Calu3 (cell line): Measurements from ENCODE around the gene KLF12. TPM values are rescaled to one million over a fixed set of nuclear protein-coding genes. Genes with fewer than 3 reads are reported as not detected.

Experiments
- BruUV-seq: library from RNA; stranded (reverse); fragments of 400-500 nt; replicated peaks from 2 replicates; lab custom pipeline; 2021; lab: Mats Ljungman, UMichigan
- CTCF ChIA-PET: fragments of 300-600 bp; sonication (Branson Sonifier 250); formaldehyde crosslinking; loops from one replicate; lab custom pipeline; 2022; ENCODE audit warnings: antibody characterized with exemption; lab: Charles Lee
- DNase-seq: peaks from one replicate; pipeline ENCODE4 v3.0.0; 2022
- H3K27ac Mint-ChIP-seq: one replicate; pipeline ENCODE4 v1.8.0; 2022; ENCODE audit warnings: mixed read lengths; ENCODE audit not compliant: unreplicated experiment
- H3K27me3 Mint-ChIP-seq: one replicate; pipeline ENCODE4 v1.8.0; 2022; ENCODE audit warnings: mixed read lengths; ENCODE audit not compliant: unreplicated experiment
- H3K36me3 Mint-ChIP-seq: one replicate; pipeline ENCODE4 v1.8.0; 2022; ENCODE audit warnings: mild to moderate bottlenecking, moderate library complexity, mixed read lengths; ENCODE audit not compliant: insufficient read depth, unreplicated experiment
- H3K4me1 Mint-ChIP-seq: one replicate; pipeline ENCODE4 v1.8.0; 2022; ENCODE audit warnings: mild to moderate bottlenecking, low read depth, mixed read lengths; ENCODE audit not compliant: unreplicated experiment
- H3K4me3 Mint-ChIP-seq: one replicate; pipeline ENCODE4 v1.8.0; 2022; ENCODE audit warnings: mild to moderate bottlenecking, low read depth, moderate library complexity, mixed read lengths; ENCODE audit not compliant: unreplicated experiment
- H3K9me3 Mint-ChIP-seq: one replicate; pipeline ENCODE4 v1.8.0; 2022; ENCODE audit warnings: low read depth, mixed read lengths; ENCODE audit not compliant: unreplicated experiment
- CTCF ChIP-seq: fragments of 200-600 bp; IDR thresholded peaks from one replicate; pipeline ENCODE4 v1.8.0; 2022; ENCODE audit warnings: antibody characterized with exemption; ENCODE audit not compliant: unreplicated experiment
- intact Hi-C: fragments of 100-400 bp; cut with micrococcal nuclease; formaldehyde crosslinking; loops from one replicate; pipeline ENCODE4 v1.10.0; 2022; ENCODE audit not compliant: unreplicated experiment
- total RNA-seq: library from RNA; stranded (reverse); gene quantifications from 2 replicates; pipeline ENCODE4 v1.2.3, GENCODE V29; 2022

The KLF12 gene
- total RNA-seq, 1 experiment from 2014 or later, result 3.9 TPM

GRCh38 chr13:74098077-74098476 is 36.1 kb downstream of the KLF12 start:
- no peak for DNase-seq
- BruUV-seq, result no TSS peak
- no peak overlapping the region for H3K27ac Mint-ChIP-seq
- H3K4me3 Mint-ChIP-seq, result no peak overlapping the region
- H3K4me1 Mint-ChIP-seq, result no peaks in the 10 kb centered on the region
- CTCF ChIA-PET, result no interaction called here
- TF ChIP-seq CTCF, result no peak
- H3K27me3 Mint-ChIP-seq, result no peaks in the 10 kb centered on the region
- intact Hi-C loops, result no loop called here
- no peaks in the 10 kb centered on the region for H3K36me3 Mint-ChIP-seq
- H3K9me3 Mint-ChIP-seq, result peaks cover 4% of the 10 kb centered on the region

GRCh38 chr13:74097116-74097515 is 37.1 kb downstream of the KLF12 start:
- no peak for TF ChIP-seq CTCF
- DNase-seq, result no peak
- Mint-ChIP-seq H3K27me3 (no peaks in the 10 kb centered on the region), H3K27ac (no peak overlapping the region), H3K4me1 (no peaks in the 10 kb centered on the region), H3K4me3 (no peak overlapping the region), H3K36me3 (no peaks in the 10 kb centered on the region), H3K9me3 (peaks cover 4% of the 10 kb centered on the region)
- intact Hi-C loops, result no loop called here
- no TSS peak for BruUV-seq
- CTCF ChIA-PET, result no interaction called here

GRCh38 chr13:74093691-74094090 is 40.5 kb downstream of the KLF12 start:
- Mint-ChIP-seq H3K27me3 (no peaks in the 10 kb centered on the region), H3K36me3 (no peaks in the 10 kb centered on the region), H3K9me3 (no peaks in the 10 kb centered on the region), H3K4me3 (no peak overlapping the region), H3K4me1 (no peaks in the 10 kb centered on the region), H3K27ac (no peak overlapping the region)
- BruUV-seq, result no TSS peak
- no peak for DNase-seq
- TF ChIP-seq CTCF, result no peak
- CTCF ChIA-PET, result no interaction called here
- intact Hi-C loops, result no loop called here

GRCh38 chr13:74092711-74093110 is 41.5 kb downstream of the KLF12 start:
- no peaks in the 10 kb centered on the region for H3K9me3 Mint-ChIP-seq
- H3K27me3 Mint-ChIP-seq, result no peaks in the 10 kb centered on the region
- CTCF ChIA-PET, result no interaction called here
- no peak for TF ChIP-seq CTCF
- H3K36me3 Mint-ChIP-seq, result no peaks in the 10 kb centered on the region
- no peaks in the 10 kb centered on the region for H3K4me1 Mint-ChIP-seq
- H3K27ac Mint-ChIP-seq, result no peak overlapping the region
- no peak overlapping the region for H3K4me3 Mint-ChIP-seq
- BruUV-seq, result no TSS peak
- intact Hi-C loops, result no loop called here
- DNase-seq, result no peak
